ENCODE results near the gene SOX1.

SOX1 gene

DNA sequence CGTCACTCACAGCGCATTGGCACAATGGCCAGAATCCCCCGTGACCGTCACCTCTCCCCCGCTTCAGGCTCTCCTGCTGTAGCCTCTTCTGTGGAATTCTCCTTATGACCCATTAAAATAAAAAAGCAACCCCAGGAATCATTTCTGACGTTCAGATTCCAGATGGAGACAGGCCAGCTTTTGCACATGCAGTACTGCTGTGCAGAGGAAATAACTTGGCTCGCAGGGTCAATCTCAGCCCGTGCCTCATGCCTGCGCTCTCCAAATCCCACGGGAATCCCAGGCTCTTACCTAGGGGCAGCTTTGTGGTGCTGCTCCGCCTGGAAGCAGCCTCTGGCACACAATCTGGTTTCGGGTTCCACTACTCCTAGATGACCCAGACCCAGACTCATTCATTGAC is 32.7 kb upstream of the SOX1 start:
- no peak overlapping the region for H3K4me3 ChIP-seq (ENCODE audit: low read depth, low read length)
- TF ChIP-seq, protein P1, sequence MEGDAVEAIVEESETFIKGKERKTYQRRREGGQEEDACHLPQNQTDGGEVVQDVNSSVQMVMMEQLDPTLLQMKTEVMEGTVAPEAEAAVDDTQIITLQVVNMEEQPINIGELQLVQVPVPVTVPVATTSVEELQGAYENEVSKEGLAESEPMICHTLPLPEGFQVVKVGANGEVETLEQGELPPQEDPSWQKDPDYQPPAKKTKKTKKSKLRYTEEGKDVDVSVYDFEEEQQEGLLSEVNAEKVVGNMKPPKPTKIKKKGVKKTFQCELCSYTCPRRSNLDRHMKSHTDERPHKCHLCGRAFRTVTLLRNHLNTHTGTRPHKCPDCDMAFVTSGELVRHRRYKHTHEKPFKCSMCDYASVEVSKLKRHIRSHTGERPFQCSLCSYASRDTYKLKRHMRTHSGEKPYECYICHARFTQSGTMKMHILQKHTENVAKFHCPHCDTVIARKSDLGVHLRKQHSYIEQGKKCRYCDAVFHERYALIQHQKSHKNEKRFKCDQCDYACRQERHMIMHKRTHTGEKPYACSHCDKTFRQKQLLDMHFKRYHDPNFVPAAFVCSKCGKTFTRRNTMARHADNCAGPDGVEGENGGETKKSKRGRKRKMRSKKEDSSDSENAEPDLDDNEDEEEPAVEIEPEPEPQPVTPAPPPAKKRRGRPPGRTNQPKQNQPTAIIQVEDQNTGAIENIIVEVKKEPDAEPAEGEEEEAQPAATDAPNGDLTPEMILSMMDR (IDR thresholded peaks at IDR 0.05; ENCODE audit: control insufficient read depth, extremely low read depth, insufficient read depth) = no peak
- DNase-seq (ENCODE audit: low read depth) = no peak

DNA sequence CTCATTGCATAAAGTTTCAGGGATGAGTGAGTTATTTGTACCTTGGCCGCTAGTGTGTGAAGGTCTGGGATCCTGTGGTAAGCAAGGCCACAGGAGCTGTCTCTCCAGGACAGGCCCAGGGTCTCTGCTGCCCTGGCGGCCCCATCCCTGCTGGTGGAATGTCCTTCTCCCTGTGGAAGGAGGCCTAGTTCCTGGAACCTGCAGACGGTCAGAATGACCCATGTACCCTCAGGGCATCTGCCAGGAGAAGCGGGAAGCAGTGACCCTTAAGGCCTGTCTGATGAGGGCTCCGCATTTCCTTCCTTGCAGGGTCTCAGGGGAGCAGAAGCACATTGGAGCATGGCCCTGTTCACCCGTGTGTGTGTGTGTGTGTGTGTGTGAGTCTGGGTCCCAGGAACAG is 32.1 kb upstream of the SOX1 start:
- TF ChIP-seq, protein P1 (IDR thresholded peaks at IDR 0.05; ENCODE audit: control insufficient read depth, extremely low read depth, insufficient read depth) = no peak
- H3K4me3 ChIP-seq (ENCODE audit: low read depth, low read length) = no peak overlapping the region
- DNase-seq (ENCODE audit: low read depth) = no peak

DNA sequence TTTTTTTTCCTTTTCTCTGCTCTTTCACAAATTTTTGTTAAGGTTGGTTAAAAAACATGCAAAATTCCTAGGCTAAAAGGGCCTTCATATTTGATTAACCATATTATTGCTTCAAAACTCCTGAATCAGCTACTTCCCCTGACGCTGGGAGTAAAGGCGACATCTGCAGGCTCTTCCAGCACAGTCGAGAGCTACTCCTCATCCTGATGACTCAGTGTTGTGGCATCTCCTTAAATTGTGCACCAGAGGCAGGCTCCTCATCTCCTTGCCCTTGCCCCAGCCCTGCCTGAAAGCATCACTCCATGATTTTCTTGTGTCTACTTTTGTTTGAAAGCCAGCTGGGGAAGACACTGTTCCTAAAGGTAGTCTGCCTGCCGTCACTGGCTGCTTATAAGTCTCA is 24.5 kb upstream of the SOX1 start:
- TF ChIP-seq, protein P1 (IDR thresholded peaks at IDR 0.05; ENCODE audit: control insufficient read depth, extremely low read depth, insufficient read depth) = no peak
- no peak for DNase-seq (ENCODE audit: low read depth)
- H3K4me3 ChIP-seq (ENCODE audit: low read depth, low read length) = no peak overlapping the region

DNA sequence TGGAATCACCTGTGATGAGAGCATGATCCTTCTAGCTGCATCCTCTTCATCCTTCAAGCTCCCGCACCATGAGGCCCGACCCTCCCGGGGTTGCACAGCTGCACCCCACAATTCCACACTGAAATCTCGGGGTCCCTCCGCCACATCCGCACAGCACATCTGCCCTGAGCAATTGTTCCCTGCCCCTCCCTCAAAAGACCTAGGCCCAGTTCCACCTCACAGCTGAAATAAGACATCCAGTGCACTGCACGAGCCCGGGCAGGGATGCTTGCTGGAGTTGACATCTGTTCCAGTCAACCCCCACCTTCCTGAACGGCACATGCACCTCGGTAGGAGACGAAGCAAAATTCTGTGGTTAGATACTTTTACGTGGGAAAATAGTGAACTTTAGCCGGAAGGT is 14.7 kb upstream of the SOX1 start:
- no peak overlapping the region for H3K4me3 ChIP-seq (ENCODE audit: low read depth, low read length)
- no peak for DNase-seq (ENCODE audit: low read depth)
- TF ChIP-seq, protein P1 (IDR thresholded peaks at IDR 0.05; ENCODE audit: control insufficient read depth, extremely low read depth, insufficient read depth) = no peak

DNA sequence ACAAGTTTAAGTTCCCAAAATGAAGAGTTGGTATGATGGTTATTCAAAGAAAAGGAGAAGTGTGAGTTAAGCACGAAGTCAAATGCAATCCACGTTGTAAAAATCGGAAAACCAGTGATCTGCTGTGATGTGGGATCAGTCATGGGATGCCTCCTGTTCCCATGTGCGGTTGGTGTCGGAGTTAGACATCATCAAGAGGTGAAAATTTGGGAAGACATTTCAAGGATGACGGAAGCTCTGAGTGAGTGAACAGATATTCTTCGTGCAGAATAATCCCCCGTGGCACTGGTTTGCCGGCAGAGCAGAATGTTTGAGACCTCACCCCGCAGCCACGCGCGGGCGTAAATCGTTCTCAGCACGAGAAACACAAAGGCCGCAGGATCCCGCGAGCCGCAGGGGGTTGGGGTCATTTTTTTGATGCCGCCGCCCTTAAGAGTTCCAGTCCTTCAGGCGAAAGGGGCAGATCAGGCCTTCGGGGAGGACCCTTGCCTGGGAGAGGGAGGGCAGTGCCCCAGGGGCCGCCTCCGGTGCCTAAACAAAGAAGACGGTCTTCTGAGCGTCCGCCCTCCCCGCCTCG is 13.7 kb upstream of the SOX1 start:
- DNase-seq (ENCODE audit: low read depth) = no peak
- TF ChIP-seq, protein P1 (IDR thresholded peaks at IDR 0.05; ENCODE audit: control insufficient read depth, extremely low read depth, insufficient read depth) = no peak
- no peak overlapping the region for H3K4me3 ChIP-seq (ENCODE audit: low read depth, low read length)

DNA sequence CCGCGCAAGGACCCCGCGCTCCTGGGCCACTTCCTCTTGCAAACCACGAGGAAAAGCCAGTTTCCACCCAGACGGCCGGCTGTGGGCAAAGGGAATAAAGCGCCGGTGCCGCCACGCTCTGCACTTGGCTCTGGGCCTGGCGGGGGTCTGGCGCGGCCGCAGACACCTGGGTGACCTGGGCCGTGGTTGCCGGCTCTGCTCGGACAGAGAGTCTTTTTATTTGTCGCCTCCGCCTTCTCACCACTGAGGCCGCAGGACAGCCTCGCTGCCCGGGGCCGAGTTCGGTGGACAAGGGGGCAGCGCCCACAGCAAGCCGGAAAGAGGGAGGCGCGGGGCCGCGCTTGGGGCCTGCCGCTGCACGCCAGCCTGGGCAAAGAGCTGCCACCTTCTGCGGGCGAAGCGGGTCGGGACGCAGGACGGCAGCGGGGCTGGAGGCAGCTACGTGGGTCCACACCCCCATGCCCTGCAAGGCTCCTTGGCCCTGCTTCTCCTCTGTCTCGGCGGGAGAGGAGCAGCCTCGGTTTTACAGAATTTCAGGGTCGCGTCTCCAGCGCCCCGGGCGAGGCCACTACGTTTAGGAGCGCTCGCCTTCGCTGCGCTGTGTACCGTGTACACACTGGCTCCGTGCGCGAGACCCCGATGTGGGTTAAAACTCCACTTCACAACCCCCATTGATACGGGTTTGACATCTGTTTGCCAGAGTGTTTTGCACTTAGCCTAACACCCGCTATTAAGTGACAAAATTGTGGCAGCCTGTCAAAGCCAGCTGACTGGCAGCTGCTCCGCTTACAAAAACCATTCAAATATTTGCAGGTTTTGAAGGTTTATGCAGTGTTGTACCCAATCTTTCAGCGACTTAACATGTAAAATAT is 13.0 kb upstream of the SOX1 start:
- no peak for DNase-seq (ENCODE audit: low read depth)
- TF ChIP-seq, protein P1 (IDR thresholded peaks at IDR 0.05; ENCODE audit: control insufficient read depth, extremely low read depth, insufficient read depth) = no peak
- no peak overlapping the region for H3K4me3 ChIP-seq (ENCODE audit: low read depth, low read length)
